ENCODE results near the gene SVIL.

GRCh38 chr10:29452546-29452945 is 182.2 kb downstream of the SVIL start:
- no peak for TF ChIP-seq CTCF (IDR thresholded peaks at IDR 0.05)
- no peak for TF ChIP-seq EZH2 (IDR thresholded peaks at IDR 0.05)
- TF ChIP-seq EZH2phosphoT487 (IDR thresholded peaks at IDR 0.05): no peak
